Stimulated activated CD4-positive, alpha-beta T cell treated with anti-CD3 and anti-CD28 coated beads, Interleukin-1b, Interleukin-23, amount 100 ng/mL, for 1 hour (primary cell): ENCODE measurements around the gene ARHGEF28.

Experiments used
- DNase-seq, 2 donors: peaks; one replicate each; pipeline ENCODE4 v3.0.0-alpha.2; 2020; ENCODE audit warnings: low read depth in 2 of 2

ARHGEF28 gene

GRCh38 chr5:73815631-73816030, 189.6 kb downstream of the ARHGEF28 start:
- no peak for DNase-seq

- DNase-seq: no peak
These were observed 190.8 kb downstream of the ARHGEF28 start for GRCh38 chr5:73816656-73817420.

GRCh38 chr5:73818357-73818756, 192.4 kb downstream of the ARHGEF28 start:
- no peak for DNase-seq

- DNase-seq: no peak
These were observed 194.3 kb downstream of the ARHGEF28 start for GRCh38 chr5:73820326-73820725.

GRCh38 chr5:73821003-73821402, 195.0 kb downstream of the ARHGEF28 start:
- no peak for DNase-seq

DNA sequence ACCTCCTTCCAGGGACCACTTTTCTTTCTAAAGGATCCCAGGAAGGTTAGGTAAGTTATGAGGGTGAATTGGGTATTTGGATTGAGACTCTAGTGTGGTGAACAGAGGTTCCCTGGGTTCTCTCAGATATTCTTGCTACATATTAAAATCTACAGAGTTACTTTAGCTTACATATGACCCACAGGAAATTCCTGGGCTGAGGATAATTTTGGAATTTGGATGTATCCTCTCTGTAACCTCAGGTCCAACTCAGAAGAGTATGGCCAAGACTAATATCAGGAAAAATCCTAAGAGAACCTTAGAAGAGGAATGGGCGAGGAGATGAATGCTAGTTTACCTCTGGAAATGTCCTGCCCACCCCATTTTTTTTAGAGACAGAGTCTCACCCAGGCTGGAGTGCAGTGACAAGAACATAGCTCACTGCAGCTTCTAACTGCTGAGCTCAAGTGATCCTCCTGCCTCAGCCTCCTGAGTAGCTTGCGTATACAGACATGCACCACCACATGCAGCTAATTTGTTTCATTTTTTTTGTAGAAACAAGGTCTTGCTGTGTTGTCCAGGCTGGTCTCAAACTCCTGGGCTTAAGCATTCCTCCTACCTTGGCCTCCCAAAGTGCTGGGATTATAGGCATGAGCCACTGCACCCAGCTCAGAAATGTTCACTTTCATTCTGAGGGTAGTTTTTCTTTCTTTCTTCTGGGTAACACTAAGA, 196.4 kb downstream of the ARHGEF28 start:
- DNase-seq: no peak

- no peak for DNase-seq
These were observed 197.0 kb downstream of the ARHGEF28 start for GRCh38 chr5:73822989-73823339.

- no peak for DNase-seq
These were observed 197.5 kb downstream of the ARHGEF28 start for GRCh38 chr5:73823508-73823925.

GRCh38 chr5:73825199-73825598, 199.2 kb downstream of the ARHGEF28 start:
- DNase-seq: no peak

DNA sequence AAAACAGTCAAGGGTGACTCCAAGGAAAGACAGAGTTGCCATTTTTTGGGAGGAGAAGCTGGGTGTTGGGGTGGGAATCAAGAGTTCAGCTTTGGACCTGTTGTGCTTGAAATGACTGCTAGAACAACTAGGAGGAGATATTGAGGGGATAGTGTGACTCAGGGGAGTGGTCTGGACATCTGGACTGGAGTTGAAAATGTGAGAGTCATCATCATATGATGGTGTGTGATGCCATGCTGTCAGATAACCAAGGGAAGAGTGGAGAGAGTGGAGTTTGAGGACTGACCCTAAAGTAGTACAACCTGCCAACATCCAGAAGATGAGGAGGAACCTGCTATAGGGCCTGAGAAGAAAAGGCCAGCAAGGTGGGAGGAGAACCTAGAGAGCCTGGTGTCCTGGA, 199.7 kb downstream of the ARHGEF28 start:
- DNase-seq: no peak

DNA sequence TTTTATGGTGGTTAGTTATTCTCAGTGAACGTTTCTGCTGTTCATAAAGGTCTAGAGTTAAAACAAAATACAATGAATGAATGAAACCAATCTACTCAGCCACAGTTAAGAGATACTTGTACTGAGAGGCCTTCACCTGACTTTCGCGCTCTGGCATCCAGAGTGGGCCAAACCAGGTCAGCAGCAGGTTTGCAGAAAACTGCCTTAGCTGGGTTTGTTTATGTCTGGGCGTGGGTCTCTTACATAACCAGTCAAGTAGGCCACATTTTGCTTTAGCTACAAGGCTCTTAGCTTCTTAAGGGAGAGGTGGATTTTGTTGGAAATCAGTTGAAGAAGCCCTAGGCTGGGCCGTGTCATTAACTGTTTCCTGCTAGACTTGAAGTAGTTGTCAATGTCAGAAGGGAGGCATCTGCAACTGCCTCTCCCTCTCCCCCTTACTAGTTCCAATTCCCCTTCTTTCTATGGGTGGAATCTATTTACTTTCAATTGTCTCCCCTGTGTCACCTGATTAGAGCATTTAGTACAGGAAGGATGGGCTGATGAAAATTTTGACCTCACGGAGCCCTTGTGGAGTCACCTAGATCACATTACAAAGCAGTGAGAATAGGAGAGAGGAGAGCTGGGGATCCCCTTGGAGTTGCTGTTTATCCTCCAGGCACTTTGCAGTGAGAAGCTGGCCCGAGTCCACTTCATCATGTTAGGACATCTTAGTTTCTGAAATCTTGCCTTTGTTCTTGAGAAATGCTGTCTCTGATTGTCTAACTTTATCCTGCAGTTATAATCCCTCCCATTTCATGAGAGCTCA, 200.5 kb downstream of the ARHGEF28 start:
- DNase-seq: no peak

DNA sequence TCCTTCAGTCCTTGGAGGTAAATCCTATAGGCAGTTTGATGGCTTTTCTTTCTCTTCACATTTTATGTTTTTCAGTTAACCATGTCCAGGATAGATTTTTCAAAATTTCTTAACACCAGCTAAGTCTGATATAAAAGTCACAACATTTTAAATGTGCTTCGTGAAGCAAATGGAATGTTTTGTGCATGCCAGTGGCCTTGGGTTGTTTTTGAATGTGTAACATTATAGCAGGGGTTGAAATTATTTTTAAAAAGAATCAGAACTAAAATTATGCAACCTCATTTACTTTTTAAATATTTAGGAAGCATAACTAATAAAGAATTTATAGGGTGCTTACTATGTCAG, 201.1 kb downstream of the ARHGEF28 start:
- DNase-seq: no peak

- no peak for DNase-seq
These were observed 202.5 kb downstream of the ARHGEF28 start for GRCh38 chr5:73828465-73828864.

DNA sequence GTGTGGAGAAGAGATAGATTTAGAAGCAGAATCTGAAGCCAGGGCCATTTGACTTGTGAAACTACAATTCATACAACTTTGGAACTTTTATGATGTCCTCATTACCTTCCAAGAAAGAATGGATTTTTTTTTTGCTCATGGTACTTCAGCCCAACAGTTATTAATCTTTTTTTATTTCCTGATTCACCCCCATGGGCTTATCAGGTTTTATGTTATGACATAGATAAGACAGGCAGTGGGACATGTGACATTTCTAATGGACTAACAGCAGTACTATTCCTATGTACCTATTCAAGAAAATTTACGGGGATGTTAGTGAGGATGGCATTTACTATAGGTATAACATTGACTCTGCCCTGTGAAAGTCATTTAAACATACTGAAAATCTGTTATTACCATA, 204.7 kb downstream of the ARHGEF28 start:
- no peak for DNase-seq

GRCh38 chr5:73831066-73831465, 205.1 kb downstream of the ARHGEF28 start:
- no peak for DNase-seq

- no peak for DNase-seq
These were observed 208.7 kb downstream of the ARHGEF28 start for GRCh38 chr5:73834693-73835092.

DNA sequence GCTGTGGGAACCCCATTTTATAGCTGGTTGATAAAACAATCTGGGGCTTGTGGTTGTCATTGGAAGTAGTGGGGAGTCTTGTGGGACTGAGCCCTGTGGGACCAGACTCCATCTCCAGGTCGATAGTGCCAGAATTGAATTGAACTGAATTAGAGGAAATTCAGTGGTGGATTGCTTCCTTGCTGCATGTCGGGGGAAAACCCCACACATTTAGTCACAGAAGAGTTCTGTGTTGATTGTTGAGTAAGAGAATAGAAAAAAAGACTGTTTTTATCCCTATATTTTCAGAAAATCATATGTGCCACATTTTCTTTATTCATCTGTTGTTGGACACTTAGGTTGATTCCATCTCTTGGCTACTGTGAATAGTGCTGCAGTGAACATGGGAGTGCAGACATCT, 209.7 kb downstream of the ARHGEF28 start:
- no peak for DNase-seq

DNA sequence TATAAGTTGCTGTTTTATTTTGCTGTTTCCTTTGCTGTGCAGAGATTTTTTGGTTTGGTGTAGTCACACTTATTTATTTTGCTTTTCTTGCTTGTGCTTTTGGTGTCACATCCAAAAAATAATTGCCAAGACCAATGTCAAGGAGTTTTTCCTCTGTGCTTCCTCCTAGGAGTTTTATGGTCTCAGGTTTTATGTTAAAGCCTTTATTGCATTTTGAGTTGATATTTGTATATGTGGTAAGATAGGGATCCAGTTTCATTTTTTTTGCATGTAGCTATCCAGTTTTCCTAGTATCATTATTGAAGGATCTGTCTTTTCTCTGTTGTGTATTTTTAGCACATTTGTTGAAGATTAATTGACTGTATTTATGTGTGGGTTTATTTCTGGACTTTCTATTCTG, 210.6 kb downstream of the ARHGEF28 start:
- no peak for DNase-seq

DNA sequence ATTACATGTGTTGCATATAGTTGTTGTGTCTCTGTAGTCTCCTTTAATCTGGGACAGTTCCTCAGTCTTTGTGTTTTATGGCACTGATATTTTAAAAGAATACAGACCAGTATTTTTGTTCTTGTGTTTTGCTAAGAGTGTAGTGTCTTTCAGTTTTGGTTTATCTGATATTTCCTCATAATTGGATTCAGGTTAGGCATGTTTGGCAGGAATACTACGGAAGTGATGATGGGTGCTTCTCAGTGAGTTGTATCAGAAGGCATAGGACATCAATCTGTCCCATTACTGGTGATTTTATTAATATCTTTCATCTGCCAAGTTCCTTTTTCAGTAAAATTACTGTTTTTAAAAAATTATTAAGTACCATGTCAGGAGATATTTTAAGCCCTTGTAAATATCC, 212.9 kb downstream of the ARHGEF28 start:
- no peak for DNase-seq

DNA sequence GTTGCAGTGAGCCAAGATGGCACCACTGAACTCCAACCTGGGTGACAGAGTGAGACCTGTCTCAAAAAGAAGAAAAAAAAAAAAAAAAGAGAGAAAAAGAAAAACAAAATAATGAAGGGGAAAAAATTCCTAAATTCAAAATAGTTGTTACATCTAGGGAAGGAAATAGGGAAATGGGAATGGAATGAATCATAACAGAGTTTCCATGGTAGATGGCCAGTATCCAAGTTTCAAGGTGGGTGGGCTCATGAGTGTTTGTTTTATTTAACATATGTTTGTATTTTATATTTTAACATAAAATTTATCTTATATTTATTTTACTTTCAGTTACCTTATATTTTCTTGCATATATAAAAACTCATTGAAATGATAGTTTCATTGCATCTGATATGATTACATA, 215.6 kb downstream of the ARHGEF28 start:
- DNase-seq: no peak

DNA sequence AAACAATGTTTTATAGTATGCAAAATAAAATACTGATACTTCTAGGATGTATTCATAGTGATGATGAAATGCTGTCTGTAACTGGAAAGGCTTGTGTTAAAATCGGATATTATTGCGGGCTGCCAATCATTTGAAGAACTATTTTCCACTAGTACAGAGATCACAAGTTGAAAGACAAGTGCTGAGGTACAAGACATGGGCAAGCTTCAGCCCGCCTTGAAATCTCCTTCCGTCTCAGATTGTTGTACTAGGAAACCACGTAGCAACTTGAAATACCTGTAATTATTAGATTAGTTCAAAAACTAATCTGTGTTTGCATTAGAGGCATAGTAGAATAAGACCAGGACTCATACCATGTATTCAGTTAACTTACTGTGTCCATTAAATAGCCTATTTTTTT, 218.2 kb downstream of the ARHGEF28 start:
- no peak for DNase-seq

GRCh38 chr5:73851471-73852181, 225.6 kb downstream of the ARHGEF28 start:
- DNase-seq: no peak
